C4-2B (cell line): ENCODE results near the gene C17orf50.
"Not testable (repeated sequence)": the region's sequence is repeated elsewhere in the genome, so short reads cannot be mapped to it uniquely, and the experiment has no call there.

Experiments used
- H3K27ac ChIP-seq: fragments of 450-650 bp; 2 replicates; pipeline ENCODE4 v1.5.1; 2017
- ZFX ChIP-seq: fragments of 450-650 bp; IDR thresholded peaks from 2 replicates; pipeline ENCODE4 v1.6.1; 2017
- TF ChIP-seq, protein P1 (sequence below): fragments of 450-650 bp; conservative IDR thresholded peaks from 2 replicates; pipeline ENCODE4 v1.5.1; 2017; ENCODE audit warnings: mild to moderate bottlenecking

The C17orf50 gene

GRCh38 chr17:35748341-35748841 is 12.3 kb upstream of the C17orf50 start:
- peak overlapping the region; percentile 55 for H3K27ac ChIP-seq
- TF ChIP-seq, protein P1, sequence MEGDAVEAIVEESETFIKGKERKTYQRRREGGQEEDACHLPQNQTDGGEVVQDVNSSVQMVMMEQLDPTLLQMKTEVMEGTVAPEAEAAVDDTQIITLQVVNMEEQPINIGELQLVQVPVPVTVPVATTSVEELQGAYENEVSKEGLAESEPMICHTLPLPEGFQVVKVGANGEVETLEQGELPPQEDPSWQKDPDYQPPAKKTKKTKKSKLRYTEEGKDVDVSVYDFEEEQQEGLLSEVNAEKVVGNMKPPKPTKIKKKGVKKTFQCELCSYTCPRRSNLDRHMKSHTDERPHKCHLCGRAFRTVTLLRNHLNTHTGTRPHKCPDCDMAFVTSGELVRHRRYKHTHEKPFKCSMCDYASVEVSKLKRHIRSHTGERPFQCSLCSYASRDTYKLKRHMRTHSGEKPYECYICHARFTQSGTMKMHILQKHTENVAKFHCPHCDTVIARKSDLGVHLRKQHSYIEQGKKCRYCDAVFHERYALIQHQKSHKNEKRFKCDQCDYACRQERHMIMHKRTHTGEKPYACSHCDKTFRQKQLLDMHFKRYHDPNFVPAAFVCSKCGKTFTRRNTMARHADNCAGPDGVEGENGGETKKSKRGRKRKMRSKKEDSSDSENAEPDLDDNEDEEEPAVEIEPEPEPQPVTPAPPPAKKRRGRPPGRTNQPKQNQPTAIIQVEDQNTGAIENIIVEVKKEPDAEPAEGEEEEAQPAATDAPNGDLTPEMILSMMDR = no peak
- TF ChIP-seq ZFX = no peak

DNA sequence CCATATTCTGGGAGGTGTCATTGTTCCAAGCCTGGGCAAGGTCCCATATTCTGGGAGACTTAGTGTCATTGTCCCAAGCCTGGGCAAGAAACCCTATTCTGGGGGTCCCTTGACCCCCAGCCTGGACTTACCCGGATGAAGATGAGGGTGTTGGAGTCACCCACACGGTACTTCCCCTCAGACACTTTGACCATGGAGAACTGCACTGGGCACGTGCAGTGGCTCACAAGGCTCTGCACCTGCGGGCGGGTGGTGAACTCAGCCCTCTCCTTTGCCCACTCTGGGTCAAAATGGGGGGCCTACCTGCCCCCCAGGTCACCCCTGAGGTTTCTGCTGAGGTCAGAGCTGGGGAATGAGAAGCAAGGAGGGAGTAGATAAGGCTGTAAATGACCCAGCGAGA is 11.7 kb upstream of the C17orf50 start:
- TF ChIP-seq, protein P1 = no peak
- TF ChIP-seq ZFX = no peak
- peak overlapping the region; percentile 55 for H3K27ac ChIP-seq

GRCh38 chr17:35749560-35750412 is 10.9 kb upstream of the C17orf50 start:
- no peak for TF ChIP-seq ZFX
- TF ChIP-seq, protein P1 = no peak
- no peak overlapping the region for H3K27ac ChIP-seq

GRCh38 chr17:35750526-35751395 is 9.9 kb upstream of the C17orf50 start:
- no peak for TF ChIP-seq ZFX
- TF ChIP-seq, protein P1 = no peak
- no peak overlapping the region for H3K27ac ChIP-seq

DNA sequence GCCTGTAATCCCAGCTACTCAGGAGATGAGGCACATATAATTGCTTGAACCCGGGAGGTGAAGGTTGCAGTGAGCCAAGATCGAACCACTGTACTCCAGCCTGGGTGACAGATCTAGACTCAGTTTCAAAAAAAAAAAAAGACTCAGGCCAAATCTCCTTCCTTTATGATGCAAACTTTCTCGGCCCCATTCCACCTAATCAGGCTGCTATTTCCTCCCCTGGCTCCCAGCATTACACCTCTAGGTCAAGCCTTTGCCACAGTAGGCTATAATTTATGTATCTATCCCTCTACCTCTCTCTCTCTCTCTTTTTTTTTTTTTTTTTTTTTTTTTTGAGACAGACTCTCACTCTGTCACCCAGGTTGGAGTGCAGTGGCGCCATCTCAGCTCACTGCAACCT is 9.1 kb upstream of the C17orf50 start:
- H3K27ac ChIP-seq = not testable (repeated sequence)

DNA sequence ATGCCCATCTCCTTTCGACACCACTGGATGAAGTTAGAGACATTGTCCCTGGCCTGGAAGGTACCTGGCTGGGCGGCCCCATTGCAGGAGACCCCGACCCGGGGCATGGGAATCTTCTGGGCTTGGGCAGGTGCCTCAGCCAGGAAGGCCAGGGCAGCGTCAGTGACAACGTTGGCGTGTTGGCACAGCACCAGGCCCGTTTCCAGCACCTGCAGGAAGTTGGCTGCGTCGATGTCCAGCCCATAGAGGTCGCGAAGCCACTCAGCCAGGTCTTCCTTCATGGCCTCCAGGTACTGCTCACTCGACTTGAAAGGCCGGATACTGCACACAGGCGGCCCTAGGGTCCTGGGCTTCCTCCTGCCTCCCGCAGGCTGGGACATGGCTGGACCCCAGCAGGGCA is 8.2 kb upstream of the C17orf50 start:
- no peak for TF ChIP-seq ZFX
- TF ChIP-seq, protein P1 = no peak
- H3K27ac ChIP-seq = peak overlapping the region; percentile 48

- peak within 1 kb of the TSS; percentile 48 for H3K27ac ChIP-seq
- TF ChIP-seq, protein P1 = no peak
- no peak for TF ChIP-seq ZFX
Measured at GRCh38 chr17:35752945-35753764, 7.5 kb upstream of the C17orf50 start, which contains the start of gene GAS2L2. Gene GAS2L2, minus strand, starts transcription at chr17:35753239. Its CDS starts 389 bp downstream, at chr17:35752850.
